PFSK-1 (cell line): ENCODE results near the gene PLB1.

Experiments used
- FOXP2 ChIP-seq: optimal IDR thresholded peaks from 2 replicates; pipeline ENCODE3; 2011; ENCODE audit warnings: borderline replicate concordance, control low read depth, inconsistent platforms; ENCODE audit not compliant: insufficient read depth; ENCODE audit errors: extremely low read length, extremely low read depth
- POLR2AphosphoS5 ChIP-seq: IDR thresholded peaks from 2 replicates; pipeline ENCODE4 v1.6.1; 2012; ENCODE audit warnings: low read depth, mild to moderate bottlenecking, control low read depth, low read length, moderate library complexity
- SIN3A ChIP-seq: IDR thresholded peaks from 2 replicates; pipeline ENCODE4 v1.6.1; 2012; ENCODE audit warnings: mild to moderate bottlenecking, low read length, moderate library complexity, borderline replicate concordance; ENCODE audit not compliant: insufficient read depth
- TAF1 ChIP-seq: IDR thresholded peaks from 2 replicates; pipeline ENCODE4 v1.6.1; 2012; ENCODE audit warnings: low read length, control low read depth, borderline replicate concordance; ENCODE audit not compliant: insufficient read depth
- TF ChIP-seq, protein P1 (sequence below), 2 experiments: IDR thresholded peaks; 2 replicates each; pipeline versions ENCODE4 v1.6.1 to v1.8.0; 2011 to 2012; ENCODE audit warnings: low read depth in 2 of 2, low read length in 2 of 2, control low read depth in 1 of 2, inconsistent platforms in 1 of 2, mild to moderate bottlenecking in 1 of 2, moderate library complexity in 1 of 2; ENCODE audit not compliant: insufficient read depth in 1 of 2

PLB1 gene

DNA sequence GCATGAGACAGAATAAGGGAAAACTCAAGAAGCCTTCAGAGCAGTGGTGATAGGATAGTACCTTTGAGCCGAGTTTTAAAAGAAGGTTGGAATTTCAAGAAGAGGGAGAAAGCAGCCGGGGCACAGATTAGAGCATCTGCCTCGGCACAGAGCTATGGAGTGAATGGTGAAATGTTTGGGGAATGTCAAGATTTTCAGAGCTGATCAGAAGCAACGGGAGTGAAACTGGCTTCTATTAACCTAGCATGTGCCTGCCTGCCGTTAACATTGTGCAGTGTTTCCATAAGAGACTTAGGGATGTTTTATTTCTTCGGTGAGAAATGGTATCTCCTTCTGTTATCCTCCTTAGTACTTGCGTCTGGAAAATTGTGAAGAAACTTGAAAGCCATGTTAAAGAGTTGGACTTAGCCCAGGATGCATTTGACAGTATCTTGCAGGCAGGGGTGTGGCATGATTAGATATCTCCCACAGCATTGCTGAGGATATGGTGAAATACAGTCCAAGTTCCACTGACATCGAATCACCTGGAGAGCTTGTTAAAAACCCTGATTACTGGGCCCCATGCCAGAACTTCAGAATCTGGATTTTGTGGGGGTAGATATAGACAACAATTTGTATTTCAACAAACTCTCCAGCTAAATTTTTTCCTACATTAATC, 158.9 kb downstream of the PLB1 start:
- TF ChIP-seq SIN3A (no peak), FOXP2 (no peak)

DNA sequence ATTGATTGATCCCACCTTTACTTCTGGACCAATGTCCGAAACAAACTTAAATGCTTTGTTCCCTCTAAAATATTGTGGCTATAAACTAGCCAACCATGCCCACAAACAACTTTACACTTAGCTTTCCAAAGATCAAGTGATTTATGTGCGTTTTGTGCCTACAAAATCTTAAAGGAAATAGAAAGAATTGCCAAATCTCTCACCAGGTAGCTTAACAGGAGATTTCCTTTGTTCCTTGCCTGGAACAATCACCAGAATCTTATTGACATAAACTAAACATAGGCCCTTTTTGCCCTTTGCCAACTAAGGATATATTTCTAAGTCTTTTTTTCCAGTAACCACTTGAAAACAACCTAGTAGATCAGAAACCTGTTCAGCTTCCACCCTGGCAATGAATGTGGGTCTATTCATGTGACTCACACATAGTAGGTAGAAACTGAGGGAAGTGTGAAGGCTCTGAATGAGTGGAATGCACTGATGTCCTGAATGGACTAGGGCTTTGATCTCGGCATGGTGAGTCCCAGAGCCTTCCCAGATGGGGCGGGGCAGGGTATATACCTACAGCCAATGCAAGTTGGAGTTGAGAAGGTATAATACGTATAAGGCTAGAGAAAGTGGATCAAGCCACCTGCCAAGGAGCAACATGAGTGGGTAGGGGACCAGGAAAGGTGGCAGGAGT, 161.2 kb downstream of the PLB1 start:
- TF ChIP-seq, protein P1, sequence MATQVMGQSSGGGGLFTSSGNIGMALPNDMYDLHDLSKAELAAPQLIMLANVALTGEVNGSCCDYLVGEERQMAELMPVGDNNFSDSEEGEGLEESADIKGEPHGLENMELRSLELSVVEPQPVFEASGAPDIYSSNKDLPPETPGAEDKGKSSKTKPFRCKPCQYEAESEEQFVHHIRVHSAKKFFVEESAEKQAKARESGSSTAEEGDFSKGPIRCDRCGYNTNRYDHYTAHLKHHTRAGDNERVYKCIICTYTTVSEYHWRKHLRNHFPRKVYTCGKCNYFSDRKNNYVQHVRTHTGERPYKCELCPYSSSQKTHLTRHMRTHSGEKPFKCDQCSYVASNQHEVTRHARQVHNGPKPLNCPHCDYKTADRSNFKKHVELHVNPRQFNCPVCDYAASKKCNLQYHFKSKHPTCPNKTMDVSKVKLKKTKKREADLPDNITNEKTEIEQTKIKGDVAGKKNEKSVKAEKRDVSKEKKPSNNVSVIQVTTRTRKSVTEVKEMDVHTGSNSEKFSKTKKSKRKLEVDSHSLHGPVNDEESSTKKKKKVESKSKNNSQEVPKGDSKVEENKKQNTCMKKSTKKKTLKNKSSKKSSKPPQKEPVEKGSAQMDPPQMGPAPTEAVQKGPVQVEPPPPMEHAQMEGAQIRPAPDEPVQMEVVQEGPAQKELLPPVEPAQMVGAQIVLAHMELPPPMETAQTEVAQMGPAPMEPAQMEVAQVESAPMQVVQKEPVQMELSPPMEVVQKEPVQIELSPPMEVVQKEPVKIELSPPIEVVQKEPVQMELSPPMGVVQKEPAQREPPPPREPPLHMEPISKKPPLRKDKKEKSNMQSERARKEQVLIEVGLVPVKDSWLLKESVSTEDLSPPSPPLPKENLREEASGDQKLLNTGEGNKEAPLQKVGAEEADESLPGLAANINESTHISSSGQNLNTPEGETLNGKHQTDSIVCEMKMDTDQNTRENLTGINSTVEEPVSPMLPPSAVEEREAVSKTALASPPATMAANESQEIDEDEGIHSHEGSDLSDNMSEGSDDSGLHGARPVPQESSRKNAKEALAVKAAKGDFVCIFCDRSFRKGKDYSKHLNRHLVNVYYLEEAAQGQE (IDR thresholded peaks at IDR 0.05; ENCODE audit: insufficient read depth in 1 of 2, low read depth in 2 of 2, low read length in 2 of 2) = no peak
- no peak for TF ChIP-seq SIN3A
- no peak for TF ChIP-seq POLR2AphosphoS5
- no peak for TF ChIP-seq FOXP2
- TF ChIP-seq TAF1 = no peak

DNA sequence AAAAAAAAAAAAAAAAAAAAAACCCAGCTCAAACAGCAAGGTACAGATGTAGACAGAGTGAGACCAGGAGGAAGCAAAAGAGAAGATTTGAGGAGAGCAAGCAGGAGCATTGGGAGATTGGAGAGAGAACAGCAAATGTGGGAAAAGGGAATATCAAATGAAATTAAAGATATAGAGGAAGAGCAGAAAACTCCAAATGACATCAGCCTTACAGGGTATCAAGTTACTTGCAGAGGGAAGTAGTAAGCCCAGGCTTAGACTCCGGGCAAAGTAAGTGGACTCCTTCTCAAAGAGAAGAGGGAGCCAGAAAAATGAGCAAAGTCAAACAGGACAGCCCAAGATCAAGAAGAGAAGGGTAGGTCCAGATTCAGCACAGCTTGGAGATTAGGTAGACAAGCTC, 162.5 kb downstream of the PLB1 start:
- TF ChIP-seq SIN3A = no peak
- TF ChIP-seq POLR2AphosphoS5 = no peak
- TF ChIP-seq, protein P1 (IDR thresholded peaks at IDR 0.05; ENCODE audit: insufficient read depth in 1 of 2, low read depth in 2 of 2, low read length in 2 of 2) = no peak
- TF ChIP-seq TAF1 = no peak
- TF ChIP-seq FOXP2 = no peak

DNA sequence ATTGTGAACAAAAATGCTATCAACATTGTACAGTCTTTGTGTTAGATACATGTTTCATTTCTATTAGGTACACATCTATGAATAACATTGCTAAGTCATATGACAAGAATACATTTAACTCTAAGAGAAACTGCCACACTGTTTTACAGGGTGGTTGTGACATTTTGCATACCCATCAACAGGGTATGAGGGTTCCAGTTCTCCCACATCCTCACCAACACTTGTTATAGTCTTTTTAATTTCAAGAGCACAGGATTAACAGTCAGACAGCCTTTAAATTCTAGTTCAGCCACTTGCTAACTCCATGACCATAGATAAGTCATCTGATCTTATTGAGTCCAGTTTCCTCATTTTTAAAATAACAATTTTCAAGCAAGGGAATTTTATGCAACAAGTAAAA, 163.3 kb downstream of the PLB1 start:
- no peak for TF ChIP-seq TAF1
- TF ChIP-seq POLR2AphosphoS5 = no peak
- no peak for TF ChIP-seq FOXP2

DNA sequence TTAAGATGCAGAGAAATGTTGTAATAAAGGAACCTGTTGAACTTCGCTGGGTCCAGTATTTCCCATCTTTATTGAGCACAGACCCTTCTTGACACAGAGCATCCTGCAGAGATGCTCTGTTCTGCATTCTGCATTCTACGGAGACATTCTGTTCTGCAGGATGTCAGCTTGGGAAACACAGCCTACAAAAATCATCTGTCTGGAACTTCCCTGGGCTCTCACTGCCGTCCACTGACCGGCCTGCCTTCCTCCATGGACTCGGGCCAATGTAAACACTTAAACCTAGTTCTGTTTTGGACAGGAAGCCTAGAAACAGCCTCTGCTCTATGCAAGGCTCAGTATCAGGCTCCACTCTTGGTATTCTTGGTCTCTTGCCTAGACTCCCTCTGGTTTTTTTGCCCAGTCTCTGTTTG, 165.7 kb downstream of the PLB1 start:
- TF ChIP-seq SIN3A (0 out of 2 replicates have a peak, but pooled peaks have one; percentile 18), POLR2AphosphoS5 (0 out of 2 replicates have a peak, but pooled peaks have one; percentile 21), TAF1 (no peak), FOXP2 (peak; percentile 49)
- TF ChIP-seq, protein P1 (IDR thresholded peaks at IDR 0.05; ENCODE audit: insufficient read depth in 1 of 2, low read depth in 2 of 2, low read length in 2 of 2) = peak in 1 of 2 experiments; percentile 59; a peak in 2 of 4 replicates

DNA sequence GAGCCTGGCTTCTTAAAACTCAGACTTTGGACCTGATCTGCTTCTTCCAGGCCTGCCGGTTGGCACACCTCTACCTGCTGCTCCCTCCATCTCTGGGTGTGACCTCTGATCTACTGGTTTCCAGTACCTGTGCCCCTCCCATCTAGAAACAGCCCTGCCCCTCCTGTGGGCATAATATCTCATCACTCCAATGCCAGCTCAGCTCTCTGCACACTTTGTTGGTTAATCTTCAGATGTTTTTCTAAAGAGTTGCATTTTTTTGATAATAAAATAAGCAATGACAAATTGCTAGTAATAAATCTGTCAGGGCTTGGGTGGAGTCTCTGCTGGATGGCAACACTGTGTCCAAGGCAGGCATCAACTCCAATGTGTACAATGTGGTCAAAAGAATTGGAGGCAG, 166.2 kb downstream of the PLB1 start:
- TF ChIP-seq FOXP2 (no peak), POLR2AphosphoS5 (no peak), SIN3A (no peak), TAF1 (no peak)
- TF ChIP-seq, protein P1 (IDR thresholded peaks at IDR 0.05; ENCODE audit: insufficient read depth in 1 of 2, low read depth in 2 of 2, low read length in 2 of 2) = no peak
